HEK293 (cell line): Measurements from ENCODE around the gene RSBN1L.

Experiments used
- ATF2 ChIP-seq: fragments of 450-650 bp; formaldehyde crosslinking; IDR thresholded peaks from 2 replicates; pipeline ENCODE4 v1.5.1; 2016; ENCODE audit warnings: missing biosample characterization, missing genetic modification characterization, low read depth
- CTCF ChIP-seq: fragments of 450-650 bp; formaldehyde crosslinking; IDR thresholded peaks from 2 replicates; pipeline ENCODE4 v1.5.1; 2016; ENCODE audit warnings: missing biosample characterization, missing genetic modification characterization
- OVOL3 ChIP-seq: fragments of 450-650 bp; formaldehyde crosslinking; IDR thresholded peaks from 2 replicates; pipeline ENCODE4 v1.5.1; 2016; ENCODE audit warnings: missing biosample characterization, missing genetic modification characterization
- PRDM1 ChIP-seq: fragments of 450-650 bp; formaldehyde crosslinking; IDR thresholded peaks from 2 replicates; pipeline ENCODE4; 2016; ENCODE audit warnings: missing biosample characterization, missing genetic modification characterization
- ZNF133 ChIP-seq: fragments of 450-650 bp; formaldehyde crosslinking; IDR thresholded peaks from 2 replicates; pipeline ENCODE4 v1.5.1; 2016; ENCODE audit warnings: missing biosample characterization, missing genetic modification characterization
- ZNF23 ChIP-seq: fragments of 450-650 bp; formaldehyde crosslinking; IDR thresholded peaks from 2 replicates; pipeline ENCODE4 v1.5.1; 2016; ENCODE audit warnings: missing biosample characterization, missing genetic modification characterization, borderline replicate concordance

GRCh38 chr7:77826300-77826699, 130.0 kb downstream of the RSBN1L start:
- TF ChIP-seq CTCF (no peak), ZNF133 (no peak), ATF2 (tag by site-specific recombination) (no peak), OVOL3 (tag by site-specific recombination) (no peak), ZNF23 (no peak), PRDM1 (no peak)
